Activated CD8-positive, alpha-beta memory T cell treated with anti-CD3 and anti-CD28 coated beads, Interleukin-2, amount 50 U/mL, for 1 hour (primary cell): ENCODE results near the gene CKAP5.

Experiments
- DNase-seq: peaks from one replicate; pipeline ENCODE4 v3.0.0-alpha.2; 2020; ENCODE audit errors: extremely low read depth

The CKAP5 gene

DNA sequence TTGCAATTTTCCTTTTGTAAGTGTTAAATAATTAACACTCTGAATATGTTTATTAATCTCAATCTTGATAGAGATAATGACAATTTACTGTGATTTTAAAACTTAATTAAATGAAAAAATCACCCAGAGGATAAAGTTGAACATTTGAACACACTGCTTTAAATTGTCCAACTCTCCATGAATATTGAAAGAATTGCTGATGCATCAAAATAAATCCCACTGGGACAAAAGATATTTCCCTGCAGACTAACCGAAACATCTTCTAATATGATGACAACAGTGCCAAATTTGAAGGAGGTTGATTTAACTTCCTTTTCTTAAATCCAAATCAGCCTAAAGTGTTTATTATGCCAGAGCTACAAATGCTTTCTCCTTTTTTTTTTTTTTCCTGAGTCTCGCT lies 79.4 kb downstream of the CKAP5 start:
- DNase-seq, result no peak

DNA sequence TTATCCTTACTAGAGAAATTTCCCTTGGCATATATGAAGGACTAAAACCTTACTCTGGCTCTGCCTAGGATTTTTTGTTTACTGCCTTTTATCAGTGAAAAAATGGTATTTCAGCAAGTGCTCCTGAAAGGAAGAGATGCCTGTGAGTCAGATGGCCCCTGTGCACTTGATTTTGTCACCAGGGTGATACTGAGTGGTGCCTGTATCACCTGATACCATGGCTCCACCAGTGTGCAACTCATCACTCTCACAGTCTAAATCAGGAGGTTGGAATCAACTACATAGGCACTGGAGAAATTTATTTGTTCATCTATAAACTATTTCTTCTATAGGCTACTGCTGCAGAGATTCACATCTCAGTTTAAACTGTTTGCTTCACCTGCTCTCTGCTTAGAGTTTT lies 83.8 kb downstream of the CKAP5 start:
- DNase-seq, result no peak

DNA sequence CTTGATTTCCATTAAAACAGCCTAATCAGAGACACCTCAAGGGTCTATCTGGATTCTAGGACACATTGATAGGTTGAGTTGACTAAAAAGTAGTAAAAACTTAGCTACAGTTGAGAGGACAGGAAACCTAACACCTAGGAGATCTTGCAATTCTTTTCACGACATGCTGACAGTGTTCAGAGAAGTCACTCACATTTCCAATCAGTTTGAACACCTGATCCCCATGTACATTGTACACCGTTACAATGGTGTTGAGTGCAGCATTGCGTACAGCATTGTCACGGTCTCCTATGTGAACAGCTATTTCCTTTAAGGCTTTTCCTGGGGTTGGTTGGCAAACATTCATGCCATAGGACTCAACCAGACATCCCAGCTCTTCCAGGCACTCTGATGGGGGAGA lies 84.3 kb downstream of the CKAP5 start:
- DNase-seq, result no peak

DNA sequence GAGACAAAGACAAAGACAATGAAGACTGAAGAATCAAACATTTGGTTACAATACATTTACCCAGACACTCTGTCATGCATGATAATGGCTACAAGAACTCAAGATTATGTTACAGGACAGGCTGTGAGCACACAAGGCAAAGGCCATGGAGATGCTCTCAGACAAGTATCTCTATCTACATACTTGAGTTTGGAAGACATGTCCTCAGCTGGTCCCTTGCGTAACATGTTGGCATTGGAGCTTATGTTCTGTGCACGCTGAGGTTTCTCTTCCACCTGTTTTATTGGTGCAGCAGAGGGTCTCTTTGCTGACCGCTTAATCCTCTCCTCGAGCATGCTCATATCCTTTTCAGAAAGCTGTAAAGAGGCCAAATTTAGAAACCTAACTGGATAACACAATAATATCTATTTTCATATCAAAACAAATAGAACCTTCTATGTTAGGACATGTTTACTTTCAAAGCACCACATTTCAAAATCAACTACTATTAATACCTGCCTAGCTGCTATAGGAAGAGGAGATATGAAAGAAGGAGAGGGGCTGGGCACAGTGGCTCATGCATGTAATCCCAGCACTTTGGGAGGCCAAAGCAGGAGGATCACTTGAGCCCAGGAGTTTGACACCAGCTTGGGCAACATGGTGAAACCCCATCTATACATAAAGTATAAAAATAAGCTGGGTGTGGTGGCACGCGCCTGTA lies 85.5 kb downstream of the CKAP5 start:
- DNase-seq, result no peak

DNA sequence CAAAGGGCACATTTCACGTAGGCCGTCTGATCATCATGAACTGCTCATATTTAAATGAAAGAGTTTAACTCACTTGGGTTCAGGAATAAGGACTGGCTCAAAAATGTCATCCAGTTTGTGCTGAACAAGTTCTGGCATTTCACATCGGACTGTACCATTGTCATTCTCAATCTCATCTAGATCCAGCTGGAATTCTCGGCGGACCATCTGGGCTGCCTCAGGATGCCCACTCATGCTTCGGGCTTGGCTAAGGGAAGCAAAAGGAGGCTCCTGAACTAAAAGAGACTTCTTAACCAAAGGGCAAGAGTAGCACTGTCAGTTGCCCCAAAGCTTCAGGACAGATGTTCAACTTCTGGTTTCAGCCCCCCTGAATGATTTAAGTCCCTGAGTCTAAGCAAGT lies 86.9 kb downstream of the CKAP5 start:
- no peak for DNase-seq

DNA sequence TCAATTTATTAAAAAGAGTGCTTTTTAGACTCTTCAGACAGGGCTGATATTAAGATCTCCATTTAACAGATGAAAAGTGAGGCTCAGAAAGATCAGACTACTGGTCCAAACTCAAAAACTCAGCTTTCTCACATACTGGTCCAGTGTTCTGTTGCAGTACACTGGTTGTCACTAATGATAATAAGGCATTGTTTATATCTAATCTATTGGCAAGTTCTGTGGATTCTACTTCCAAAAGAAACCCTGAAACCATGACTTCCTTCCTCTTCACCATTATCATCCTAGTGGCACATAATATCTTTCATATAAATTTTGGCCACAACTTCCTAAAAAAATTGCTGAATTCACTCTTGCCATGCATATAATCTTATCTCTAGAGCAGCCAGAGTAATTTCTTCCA lies 90.1 kb downstream of the CKAP5 start:
- no peak for DNase-seq

DNA sequence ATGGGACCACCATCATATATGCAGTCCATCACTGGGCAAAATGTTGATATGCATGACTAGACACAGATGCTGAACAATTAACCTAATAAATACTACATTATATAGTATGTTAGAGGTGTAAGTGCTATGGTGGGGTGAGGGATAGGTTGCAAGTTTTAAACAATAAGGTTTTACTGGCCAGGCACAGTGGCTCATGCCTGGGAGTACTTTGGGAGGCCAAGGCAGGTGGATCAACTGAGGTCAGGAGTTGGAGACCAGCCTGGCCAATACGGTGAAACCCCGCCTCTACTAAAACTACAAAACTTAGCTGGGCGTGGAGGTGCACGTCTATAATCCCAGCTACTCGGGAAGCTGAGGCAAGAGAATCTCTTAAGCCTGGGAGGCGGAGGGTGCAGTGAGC lies 98.9 kb downstream of the CKAP5 start:
- DNase-seq, result no peak

DNA sequence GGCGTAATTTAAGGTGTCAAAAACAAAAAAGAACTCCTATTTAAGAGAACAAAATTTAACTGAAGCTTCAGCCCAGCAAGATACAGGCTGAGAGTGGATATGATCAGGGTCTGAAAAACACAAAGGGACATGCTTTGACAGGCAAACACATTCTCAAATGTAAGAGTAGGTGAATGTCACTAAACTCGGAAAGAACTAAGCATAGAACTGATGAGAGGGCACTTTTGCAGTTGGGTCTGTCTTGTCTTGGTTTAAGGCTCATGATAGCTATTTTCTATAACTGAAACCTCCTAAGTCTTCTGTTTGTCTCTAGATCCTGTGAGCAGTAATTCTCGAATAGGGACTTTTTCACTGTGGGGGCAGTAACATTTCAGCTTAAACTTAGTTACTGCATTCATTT lies 100.1 kb downstream of the CKAP5 start:
- no peak for DNase-seq

DNA sequence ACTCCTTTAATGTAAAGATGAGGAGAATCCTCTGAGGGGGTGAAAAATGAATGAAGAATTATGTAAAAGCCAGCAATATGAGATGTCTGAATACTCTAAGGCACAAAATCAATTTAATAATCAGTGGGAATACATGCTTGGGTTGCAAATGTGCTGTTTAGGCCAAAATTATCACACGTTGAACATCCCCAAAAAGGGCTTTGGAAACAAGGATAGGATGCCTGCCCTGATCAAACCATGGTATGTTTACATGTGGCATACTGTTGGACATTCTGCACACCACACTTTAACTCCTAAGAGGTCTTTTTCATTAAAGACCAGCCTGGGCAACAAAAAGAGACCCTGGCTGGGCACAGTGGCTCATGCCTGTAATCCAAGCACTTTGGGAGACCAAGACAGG lies 100.8 kb downstream of the CKAP5 start:
- no peak for DNase-seq

DNA sequence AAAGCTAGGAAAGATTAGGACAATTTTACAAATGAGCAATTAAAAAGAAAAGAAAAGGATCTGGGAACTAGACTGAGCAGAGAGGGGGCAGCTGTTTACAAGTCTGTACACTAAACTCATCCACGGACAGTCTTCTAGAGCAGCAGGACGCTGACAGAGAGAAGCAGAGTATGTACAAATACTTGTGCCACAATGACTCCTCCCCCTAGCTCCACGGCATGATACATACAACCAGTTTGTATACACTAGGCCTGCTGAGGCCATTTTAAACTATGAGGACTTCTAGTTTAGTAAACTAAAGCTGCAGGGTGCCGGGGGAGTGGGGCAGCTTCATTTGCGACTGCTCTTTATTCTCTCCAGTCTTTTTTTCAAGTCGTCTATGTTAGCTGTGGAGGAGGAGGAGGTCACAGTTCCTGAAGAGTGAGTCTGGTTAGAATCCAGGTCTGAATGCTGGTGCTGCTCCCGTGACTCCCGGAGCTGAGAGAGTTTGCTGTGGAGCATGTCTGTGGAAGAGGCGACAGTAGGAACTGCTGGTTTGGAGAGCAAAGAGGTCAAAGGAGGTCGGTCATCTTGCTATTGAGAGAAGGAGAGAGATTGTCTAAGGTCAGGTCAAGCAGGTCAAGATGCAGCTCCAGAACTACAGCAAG lies 102.3 kb downstream of the CKAP5 start:
- DNase-seq, result no peak

DNA sequence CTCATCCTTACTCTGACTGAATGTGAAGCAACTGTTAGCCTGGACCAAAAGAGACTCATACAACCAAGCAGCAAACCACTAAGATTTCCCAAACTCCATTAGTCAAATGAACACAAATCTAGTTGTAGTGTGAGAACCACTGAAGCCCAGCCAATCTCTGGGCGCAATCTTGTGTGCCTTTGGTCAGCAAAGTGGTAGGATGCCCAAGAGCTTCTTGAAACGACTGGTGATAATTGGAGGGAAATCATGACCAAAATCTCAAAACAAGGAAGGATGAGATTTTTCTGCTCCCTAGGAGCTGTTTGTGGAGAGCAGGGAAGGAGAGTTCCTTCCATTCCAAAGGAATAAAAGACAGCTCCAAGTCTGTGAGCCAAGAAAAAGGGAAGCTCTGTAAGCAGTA lies 103.0 kb downstream of the CKAP5 start:
- no peak for DNase-seq

DNA sequence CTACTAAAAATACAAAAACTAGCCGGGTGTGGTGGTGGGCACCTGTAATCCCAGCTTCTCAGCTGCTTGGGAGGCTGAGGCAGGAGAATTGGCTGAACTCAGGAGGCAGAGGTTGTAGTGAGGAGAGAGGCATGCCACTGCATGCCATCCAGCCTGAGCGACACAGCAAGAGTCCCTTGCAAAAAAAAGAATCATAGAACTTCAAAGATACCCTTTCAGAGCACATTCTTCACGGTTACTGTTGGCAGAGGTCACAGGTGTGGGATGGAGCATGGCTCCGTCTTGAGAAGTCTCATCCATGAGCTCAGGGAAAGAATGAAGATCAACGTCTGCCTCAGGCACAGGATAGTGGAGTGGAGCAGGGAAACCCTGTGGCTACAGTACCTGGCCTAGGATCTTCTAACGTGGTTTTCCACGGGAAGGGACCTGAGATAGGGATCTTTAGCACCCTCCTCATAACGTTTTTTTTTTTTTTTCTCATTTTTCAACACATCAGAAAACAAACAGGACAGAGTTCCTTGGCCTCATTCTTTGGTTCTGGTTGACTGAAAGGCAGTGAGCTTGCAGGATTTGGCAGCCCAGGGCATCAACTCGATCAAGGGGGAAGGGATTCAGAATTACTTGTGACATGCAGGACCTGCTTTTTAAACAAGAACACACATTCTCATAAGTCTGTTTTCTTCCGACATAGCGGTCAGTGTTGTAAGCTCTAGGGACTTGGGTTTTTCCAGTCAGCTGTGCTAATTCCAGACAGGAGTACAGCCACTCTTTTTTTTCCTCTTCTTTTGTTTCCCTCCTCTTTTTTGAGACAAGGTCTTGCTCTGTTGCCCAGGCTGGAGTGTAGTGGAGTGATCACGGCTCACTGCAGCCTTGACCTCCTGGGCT lies 104.2 kb downstream of the CKAP5 start:
- DNase-seq, result no peak

DNA sequence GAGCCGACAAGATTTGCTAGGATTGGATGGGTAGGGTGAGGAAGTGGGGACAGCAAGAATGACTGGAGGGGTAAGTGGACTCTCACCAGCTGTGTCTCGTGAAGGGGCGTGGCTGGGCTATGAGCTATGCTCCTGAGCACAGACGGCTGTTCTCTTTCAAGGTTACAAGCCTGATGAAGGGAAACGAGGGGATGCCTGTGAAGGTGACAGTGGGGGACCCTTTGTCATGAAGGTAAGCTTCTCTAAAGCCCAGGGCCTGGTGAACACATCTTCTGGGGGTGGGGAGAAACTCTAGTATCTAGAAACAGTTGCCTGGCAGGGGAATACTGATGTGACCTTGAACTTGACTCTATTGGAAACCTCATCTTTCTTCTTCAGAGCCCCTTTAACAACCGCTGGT lies 107.2 kb downstream of the CKAP5 start:
- no peak for DNase-seq

DNA sequence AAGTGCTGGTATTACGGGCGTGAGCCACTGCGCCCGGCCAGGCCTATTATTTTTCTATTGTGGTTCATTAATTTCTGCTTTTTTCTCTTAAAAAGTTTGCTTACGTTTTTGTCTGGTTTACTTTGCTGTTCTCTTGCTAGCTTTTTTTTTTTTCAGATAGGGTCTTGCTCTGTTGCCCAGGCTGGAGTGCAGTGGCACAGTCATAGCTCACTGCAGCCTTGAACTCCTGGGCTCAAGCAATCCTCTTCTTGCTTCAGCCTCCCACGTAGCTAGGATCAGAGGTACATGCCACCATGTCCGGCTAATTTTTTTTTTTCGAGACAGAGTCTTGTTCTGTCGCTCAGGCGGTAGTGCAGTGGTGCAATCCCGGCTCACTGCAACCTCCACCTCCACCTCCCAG lies 108.4 kb downstream of the CKAP5 start:
- DNase-seq, result no peak

DNA sequence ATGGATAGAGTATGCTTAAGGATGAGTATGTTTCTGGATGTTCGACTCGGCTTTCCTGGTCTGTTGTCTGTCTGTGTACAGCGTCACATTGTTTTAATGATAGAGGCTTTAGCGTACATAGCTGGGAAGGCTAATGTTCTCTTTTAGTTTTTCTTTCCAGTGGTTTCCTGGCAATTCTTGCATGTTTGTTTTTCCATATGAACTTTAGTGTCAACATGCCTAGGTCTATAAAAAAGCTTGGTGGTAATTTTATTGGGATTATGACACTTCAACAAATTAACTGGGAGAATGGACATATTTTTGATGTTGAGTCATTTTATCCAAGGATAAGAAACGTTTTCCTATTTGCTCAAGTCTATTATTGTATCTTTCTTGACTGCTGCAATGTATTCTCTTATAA lies 109.5 kb downstream of the CKAP5 start:
- DNase-seq, result no peak

DNA sequence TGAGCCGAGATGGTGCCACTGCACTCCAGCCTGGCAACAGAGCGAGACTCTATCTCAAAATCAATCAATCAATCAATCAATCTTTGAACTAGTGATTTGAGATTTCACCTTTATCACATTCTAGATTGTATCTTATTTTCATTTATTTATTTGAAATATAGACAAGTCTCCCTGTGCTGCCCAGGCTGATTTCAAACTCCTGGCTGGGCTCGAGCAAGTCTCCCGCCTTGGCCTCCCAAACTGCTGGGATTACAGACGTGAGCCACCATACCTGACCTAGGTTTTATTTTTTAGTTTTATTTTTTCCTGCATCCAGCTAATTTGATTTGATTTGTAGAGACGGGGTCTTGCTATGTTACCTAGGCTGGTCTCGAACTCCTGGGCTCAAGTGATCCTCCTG lies 109.9 kb downstream of the CKAP5 start:
- no peak for DNase-seq

DNA sequence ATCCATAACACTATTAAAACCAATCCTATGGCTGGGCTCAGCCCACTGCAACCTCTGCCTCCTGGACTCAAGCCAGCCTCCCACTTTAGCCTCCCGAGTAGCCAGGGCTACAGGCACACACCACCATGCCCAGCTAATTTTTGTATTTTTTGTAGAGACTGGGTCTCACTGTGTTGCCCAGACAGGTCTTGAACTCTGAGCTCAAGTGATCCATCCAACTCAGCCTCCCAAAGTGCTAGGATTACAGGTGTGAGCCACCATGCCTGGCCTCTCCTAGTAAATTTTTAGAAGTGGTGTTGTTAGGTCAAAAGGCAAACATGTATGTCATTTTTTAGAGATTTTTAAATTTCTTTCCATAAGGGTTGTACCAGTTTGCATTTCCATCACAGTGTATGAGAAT lies 112.8 kb downstream of the CKAP5 start:
- DNase-seq, result no peak

DNA sequence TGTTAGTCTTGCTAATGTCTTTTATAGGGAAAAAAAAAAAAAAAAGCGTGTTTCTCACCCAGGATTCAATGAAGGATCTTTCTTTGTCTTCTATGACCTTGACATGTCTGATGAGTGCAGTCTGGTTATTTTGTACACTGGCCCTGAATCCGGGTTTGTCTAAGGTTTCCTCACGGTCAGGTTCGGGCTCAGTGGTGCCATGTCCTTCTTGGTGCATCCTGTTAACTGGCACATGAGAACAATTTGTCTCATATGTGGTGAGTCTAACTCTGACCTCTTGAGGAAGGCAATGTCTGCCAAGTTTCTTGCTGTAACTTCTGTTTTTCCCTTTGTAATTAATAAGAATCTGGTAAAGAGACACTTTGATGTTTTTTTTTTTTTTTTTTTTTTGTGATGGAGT lies 114.5 kb downstream of the CKAP5 start:
- DNase-seq, result no peak

DNA sequence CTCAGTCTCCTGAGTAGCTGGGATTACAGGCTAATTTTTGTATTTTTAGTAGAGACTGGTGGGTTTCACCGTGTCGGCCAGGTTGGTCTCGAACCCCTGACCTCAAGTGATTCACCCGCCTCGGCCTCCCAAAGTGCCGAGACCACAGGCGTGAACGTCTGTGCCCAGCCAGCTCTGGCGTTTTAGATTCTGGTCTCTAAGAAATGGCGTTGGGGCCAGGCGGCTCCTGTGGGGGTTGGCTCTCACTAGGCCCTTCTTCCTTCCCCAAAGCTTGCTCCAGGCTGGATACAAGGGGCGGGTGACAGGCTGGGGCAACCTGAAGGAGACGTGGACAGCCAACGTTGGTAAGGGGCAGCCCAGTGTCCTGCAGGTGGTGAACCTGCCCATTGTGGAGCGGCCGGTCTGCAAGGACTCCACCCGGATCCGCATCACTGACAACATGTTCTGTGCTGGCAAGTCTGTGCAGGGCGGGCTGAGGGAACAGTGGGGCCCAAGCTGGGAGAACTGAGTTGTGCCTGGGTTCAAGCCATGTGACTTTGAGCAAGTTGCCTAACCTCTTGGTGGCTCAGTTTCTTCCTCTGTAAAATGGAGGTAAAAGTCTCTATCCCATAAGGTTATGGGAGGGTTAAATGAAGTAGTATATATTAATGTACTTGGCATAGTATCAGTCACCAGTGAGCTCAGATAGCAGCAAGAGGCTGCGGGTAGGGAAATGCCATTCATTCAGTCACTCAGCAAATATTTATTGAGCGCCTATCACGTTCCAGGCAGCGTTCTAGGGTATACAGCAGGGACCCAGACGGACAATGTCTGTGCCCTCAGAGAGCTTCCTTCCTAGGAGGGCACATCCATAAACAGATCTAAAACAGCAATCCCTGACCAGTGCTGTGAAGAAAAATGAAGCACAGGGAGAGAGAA lies 116.7 kb downstream of the CKAP5 start:
- DNase-seq, result no peak

DNA sequence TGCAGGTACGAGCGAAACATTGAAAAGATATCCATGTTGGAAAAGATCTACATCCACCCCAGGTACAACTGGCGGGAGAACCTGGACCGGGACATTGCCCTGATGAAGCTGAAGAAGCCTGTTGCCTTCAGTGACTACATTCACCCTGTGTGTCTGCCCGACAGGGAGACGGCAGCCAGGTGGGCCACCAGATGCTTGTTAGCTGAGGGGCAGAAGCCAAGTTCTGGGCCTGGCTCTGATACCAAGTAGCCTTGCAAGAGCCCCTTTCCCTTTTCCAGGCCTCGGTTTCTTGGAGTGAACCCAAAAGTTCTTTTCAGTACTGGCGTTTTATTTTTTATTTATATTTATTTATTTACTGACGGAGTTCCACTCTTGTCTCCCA lies 117.4 kb downstream of the CKAP5 start:
- DNase-seq, result no peak

DNA sequence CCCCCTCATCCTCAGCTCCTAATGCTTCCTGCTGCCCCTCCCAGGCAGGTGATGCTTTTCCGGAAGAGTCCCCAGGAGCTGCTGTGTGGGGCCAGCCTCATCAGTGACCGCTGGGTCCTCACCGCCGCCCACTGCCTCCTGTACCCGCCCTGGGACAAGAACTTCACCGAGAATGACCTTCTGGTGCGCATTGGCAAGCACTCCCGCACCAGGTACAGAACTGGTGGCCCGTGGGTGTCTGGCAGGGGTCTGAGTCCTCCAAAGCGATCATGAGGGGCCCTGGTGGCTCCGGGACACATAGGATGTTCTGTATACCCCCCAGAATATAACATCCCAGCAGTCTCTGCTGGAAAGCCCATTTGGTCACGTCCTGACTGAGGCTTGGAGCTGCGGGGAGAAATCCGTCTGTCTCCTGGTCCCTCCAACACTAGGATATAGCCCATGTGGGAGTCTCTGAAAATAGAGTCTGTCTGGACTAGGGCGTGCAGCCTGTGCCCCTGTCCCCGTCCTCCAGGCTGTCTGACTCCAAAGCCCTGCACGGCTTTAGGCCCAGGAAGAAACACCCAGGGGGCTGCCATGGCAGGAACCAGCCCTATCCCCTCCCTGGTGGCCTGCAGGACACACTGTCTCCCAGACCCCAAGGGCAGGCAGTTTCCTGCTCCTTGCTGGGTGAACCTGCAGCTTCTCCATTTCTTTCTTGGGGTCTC lies 118.0 kb downstream of the CKAP5 start:
- no peak for DNase-seq
